ENCODE results near the gene NPTX2. TPM values are rescaled to one million over a fixed set of nuclear protein-coding genes. Genes with fewer than 3 reads are reported as not detected.
"Not testable (repeated sequence)": the region's sequence is repeated elsewhere in the genome, so short reads cannot be mapped to it uniquely, and the experiment has no call there.

Gene NPTX2
- total and polyA plus RNA-seq, 8 donors, result 0.18 to 1.3 (median 0.38) TPM

DNA sequence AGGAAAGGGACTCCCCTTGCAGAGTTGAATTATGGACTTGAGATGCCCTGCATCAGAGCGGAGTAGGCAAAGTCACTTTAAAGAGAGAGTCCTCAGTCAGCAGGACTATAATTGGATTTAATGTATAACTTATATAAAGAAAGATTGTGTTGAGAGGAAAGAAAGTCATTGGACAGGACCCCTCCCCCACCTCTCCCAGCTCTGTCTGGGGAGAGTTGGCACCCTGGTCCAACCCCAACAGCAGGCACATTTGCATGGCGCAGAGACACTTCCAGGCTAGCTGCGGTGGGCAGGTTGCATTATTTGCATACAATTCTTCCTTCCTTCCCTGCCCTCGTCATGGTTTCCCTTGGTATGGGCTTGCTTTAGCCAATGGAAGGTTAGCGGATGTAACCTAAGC, 46.1 kb upstream of the NPTX2 start:
- H3K9me3 ChIP-seq, result peaks cover 0 to 16% of the 10 kb centered on the region in 2 donors
- ATAC-seq (no peak), DNase-seq (no peak)
- H3K27ac ChIP-seq, result no peak overlapping the region
- H3K27me3 ChIP-seq, result peaks cover 0 to 16% of the 10 kb centered on the region in 2 donors
- H3K4me3 ChIP-seq, result no peak overlapping the region
- no peaks in the 10 kb centered on the region for H3K4me1 ChIP-seq
- no peaks in the 10 kb centered on the region for H3K36me3 ChIP-seq
- intact Hi-C loops (cut with DNase I), result no loop called here
- TF ChIP-seq, protein P1, sequence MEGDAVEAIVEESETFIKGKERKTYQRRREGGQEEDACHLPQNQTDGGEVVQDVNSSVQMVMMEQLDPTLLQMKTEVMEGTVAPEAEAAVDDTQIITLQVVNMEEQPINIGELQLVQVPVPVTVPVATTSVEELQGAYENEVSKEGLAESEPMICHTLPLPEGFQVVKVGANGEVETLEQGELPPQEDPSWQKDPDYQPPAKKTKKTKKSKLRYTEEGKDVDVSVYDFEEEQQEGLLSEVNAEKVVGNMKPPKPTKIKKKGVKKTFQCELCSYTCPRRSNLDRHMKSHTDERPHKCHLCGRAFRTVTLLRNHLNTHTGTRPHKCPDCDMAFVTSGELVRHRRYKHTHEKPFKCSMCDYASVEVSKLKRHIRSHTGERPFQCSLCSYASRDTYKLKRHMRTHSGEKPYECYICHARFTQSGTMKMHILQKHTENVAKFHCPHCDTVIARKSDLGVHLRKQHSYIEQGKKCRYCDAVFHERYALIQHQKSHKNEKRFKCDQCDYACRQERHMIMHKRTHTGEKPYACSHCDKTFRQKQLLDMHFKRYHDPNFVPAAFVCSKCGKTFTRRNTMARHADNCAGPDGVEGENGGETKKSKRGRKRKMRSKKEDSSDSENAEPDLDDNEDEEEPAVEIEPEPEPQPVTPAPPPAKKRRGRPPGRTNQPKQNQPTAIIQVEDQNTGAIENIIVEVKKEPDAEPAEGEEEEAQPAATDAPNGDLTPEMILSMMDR (IDR thresholded peaks at IDR 0.05), result no peak

DNA sequence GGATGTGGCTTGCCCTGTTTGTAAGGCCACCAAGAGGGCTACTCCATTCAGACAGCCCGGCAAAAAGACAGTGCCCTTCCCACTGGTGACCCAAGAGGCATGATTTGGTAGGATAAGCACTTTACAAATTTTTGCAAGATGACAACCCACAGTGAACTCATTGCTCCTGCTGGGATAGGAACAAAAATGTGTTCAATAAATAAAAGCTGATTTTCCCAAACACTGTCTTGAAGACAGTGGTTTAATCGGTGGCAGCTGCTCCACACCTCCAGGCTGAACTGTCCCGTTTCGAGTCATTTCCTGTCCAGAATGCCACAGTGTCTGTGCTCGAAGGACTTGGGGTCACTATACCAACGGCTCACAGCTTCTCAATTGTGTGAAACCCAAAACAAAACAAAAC, 45.1 kb upstream of the NPTX2 start:
- no peak overlapping the region for H3K27ac ChIP-seq
- no peaks in the 10 kb centered on the region for H3K4me1 ChIP-seq
- H3K4me3 ChIP-seq, result no peak overlapping the region
- no peaks in the 10 kb centered on the region for H3K36me3 ChIP-seq
- TF ChIP-seq, protein P1 (IDR thresholded peaks at IDR 0.05), result no peak
- no peak for DNase-seq
- no peak for ATAC-seq
- intact Hi-C loops (cut with DNase I), result no loop called here
- H3K27me3 ChIP-seq, result peaks cover 0 to 16% of the 10 kb centered on the region in 2 donors
- peaks cover 0 to 25% of the 10 kb centered on the region in 2 donors for H3K9me3 ChIP-seq

DNA sequence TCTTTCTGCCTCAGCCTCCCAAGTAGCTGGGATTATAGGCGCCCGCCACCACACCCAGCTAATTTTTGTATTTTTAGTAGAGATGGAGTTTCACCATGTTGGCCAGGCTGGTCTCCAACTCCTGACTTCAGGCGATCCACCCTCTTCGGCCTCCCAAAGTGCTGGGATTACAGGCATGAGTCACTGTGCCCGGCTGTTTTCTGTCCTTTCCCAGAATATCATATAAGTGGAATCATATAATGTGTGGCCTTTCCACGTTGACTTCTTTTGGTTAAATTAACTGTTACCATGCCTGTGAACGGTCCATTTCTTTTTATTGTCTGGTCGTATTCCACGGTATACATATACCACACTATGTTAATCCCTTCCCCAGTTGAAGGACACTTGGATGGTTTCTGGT, 44.4 kb upstream of the NPTX2 start:
- ATAC-seq; intact Hi-C loops (cut with DNase I): not testable (repeated sequence)

DNA sequence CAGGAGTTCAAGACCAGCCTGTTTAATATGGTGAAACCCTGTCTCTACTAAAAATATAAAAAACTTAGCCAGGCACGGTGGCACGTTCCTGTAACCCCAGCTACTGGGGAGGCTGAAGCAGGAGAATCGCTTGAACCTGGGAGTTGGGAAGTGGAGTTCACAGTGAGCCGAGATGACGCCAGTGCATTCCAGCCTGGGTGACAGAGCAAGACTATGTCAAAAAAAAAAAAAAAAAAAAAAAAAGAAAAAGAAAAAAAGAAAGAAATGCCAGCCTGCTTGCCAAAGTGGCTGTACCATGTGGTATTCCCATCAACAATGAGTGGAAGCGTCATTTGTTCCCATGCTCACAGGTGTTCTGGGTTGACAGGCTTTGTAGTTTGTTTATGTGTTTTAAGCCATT, 43.3 kb upstream of the NPTX2 start:
- DNase-seq, result no peak
- intact Hi-C loops (cut with DNase I), result no loop called here
- no peaks in the 10 kb centered on the region for H3K4me1 ChIP-seq
- H3K27ac ChIP-seq, result no peak overlapping the region
- H3K4me3 ChIP-seq, result no peak overlapping the region
- peaks cover 0 to 13% of the 10 kb centered on the region in 2 donors for H3K27me3 ChIP-seq
- TF ChIP-seq, protein P1 (IDR thresholded peaks at IDR 0.05), result no peak
- ATAC-seq, result no peak
- H3K9me3 ChIP-seq, result peaks cover 0 to 33% of the 10 kb centered on the region in 2 donors
- H3K36me3 ChIP-seq, result no peaks in the 10 kb centered on the region

More for the DNA sequence above, 44.4 kb upstream of the NPTX2 start:
- H3K4me1 ChIP-seq, DNase-seq, H3K4me3 ChIP-seq, H3K36me3 ChIP-seq, H3K27ac ChIP-seq: not testable (repeated sequence)
- peaks cover 0 to 31% of the 10 kb centered on the region in 2 donors for H3K9me3 ChIP-seq
- peaks cover 0 to 16% of the 10 kb centered on the region in 2 donors for H3K27me3 ChIP-seq

DNA sequence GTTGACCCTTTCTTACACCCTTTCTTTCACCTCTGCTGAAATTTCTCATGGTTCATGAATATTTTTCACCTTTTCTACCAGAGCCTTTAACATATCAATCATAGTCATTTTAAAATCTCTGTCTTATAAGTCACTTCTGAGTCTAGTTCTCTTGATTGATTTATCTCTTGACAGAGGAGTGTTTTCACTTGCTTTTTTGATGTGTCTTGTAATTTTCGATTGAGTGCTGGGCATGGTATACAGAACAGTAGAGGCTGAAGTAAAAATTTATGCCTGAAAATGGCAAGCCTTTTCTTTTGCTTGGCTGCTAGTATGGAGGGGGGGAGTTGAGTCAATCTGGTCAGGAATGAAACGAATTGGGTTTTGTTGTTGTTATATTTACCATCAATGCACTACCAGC, 41.2 kb upstream of the NPTX2 start:
- Histone ChIP-seq H3K9me3 (peaks cover 0 to 33% of the 10 kb centered on the region in 2 donors), H3K4me3 (no peak overlapping the region), H3K4me1 (no peaks in the 10 kb centered on the region), H3K36me3 (no peaks in the 10 kb centered on the region), H3K27ac (no peak overlapping the region), H3K27me3 (peaks cover 0 to 6% of the 10 kb centered on the region in 2 donors)
- intact Hi-C loops (cut with DNase I), result no loop called here
- DNase-seq (no peak), ATAC-seq (no peak)
- TF ChIP-seq, protein P1 (IDR thresholded peaks at IDR 0.05), result no peak

DNA sequence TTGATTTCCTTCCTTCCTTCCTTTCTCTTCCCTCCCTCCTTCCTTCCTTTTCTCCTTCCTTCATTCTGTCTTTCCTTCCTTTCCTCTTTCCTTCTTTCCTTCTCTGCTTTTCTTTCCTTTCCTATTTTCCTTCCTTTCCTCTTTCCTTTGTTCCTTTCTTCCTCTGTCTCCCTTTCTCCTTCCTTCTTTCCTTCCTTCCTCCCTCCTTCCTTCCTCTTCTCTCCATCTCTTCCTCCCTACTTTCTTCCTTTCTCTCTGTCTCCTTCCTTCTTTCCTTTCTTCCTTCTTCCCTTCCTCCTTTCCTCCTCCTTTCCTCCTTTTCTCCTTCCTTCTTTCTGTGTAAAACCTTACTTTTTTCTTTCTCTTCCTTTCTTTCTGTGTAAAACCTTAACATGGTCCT, 32.3 kb upstream of the NPTX2 start:
- H3K4me3 ChIP-seq, result no peak overlapping the region
- TF ChIP-seq, protein P1 (IDR thresholded peaks at IDR 0.05), result no peak
- intact Hi-C loops (cut with DNase I), result no loop called here
- H3K9me3 ChIP-seq, result no peaks in the 10 kb centered on the region
- DNase-seq (no peak), ATAC-seq (no peak)
- peaks cover 0 to 9% of the 10 kb centered on the region in 2 donors for H3K27me3 ChIP-seq
- no peaks in the 10 kb centered on the region for H3K36me3 ChIP-seq
- no peak overlapping the region for H3K27ac ChIP-seq
- H3K4me1 ChIP-seq, result no peaks in the 10 kb centered on the region
